ENCODE measurements around the gene LHX2. TPM values are rescaled to one million over a fixed set of nuclear protein-coding genes. Genes with fewer than 3 reads are reported as not detected.

The LHX2 gene
- polyA plus RNA-seq, 6 donors from 2014 or later, result 0.27 TPM; not detected in 5

DNA sequence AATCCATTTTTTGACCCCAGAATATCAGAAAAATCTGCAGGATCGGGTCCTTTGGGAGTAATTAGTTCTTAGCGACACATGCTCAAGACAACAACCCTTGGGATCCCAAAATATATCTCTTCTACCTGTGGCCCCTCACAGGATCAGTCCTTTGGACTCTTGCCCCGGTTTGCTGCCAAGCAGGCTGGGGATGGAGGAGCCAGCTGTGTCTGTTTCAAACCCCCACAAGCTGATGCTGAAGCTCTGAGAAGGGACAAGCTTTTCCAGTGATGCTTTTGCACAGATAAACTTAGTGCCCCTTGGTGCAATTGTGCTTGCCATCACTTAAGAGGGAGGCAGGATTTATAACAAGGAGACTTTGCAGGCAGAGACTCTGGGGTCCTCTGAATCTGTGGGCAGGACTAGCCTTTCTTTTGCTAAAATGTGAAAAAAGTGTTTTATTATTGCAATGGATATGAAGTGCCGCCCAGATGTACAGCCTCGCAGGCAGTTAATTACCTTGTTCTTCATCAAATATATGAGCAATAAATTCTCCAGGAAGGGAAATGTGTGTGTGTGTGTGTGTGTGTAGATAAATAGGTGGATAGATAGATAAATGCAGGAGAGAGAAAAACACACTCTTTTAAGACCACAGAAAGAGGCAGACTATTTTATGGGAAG is 9.6 kb upstream of the LHX2 start:
- H3K36me3 Mint-ChIP-seq, result peaks cover 0 to 17% of the 10 kb centered on the region in 2 donors
- DNase-seq (no peak), ATAC-seq (ENCODE audit: low read depth in 2 of 2) (no peak)
- H3K27me3 Mint-ChIP-seq, result peaks cover 66 to 94% (median 93%) of the 10 kb centered on the region in 3 donors
- peaks cover 0 to 12% (median 0%) of the 10 kb centered on the region in 7 donors for H3K9me3 Mint-ChIP-seq
- peaks cover 33 to 41% (median 39%) of the 10 kb centered on the region in 3 donors for H3K4me1 Mint-ChIP-seq
- H3K4me3 Mint-ChIP-seq, result peak overlapping the region in 1 of 8 donors; percentile 74
- no peak overlapping the region for H3K27ac Mint-ChIP-seq

DNA sequence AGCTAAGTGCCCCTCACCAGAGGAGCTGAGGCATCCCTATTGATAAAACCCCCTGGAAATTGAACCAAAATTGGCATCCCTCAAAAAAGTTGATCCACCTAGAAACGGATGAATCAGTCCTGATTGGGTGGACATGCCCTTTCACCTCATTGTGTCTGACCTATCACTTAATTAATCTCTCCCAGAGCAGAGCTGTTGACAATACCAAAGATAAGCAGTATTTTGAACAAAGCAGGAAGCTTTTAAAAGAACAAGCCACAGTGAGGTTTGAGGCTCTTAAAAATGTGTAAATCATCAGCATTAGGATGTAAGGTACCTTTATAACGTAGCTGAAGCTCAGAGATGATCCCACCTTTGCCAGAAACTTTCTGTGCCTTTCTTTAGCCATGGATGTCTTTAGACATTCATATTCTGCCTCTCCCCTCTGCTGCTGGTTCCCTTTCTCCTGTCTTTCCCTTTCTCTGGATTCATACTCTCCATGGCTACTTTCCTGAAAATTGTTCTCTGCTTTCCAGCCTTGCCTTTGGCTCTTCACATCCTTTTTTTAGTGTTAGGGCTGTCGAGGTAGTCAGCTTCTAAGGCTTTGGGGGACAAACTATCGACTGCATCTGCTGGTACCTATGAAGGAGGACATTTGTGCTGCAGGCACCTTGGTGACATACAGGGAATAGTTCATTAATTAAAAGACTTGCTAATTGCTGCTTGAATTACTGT is 7.8 kb upstream of the LHX2 start:
- Mint-ChIP-seq H3K9me3 (peaks cover 0 to 12% (median 2%) of the 10 kb centered on the region in 7 donors), H3K27ac (peak overlapping the region in 1 of 6 donors; percentile 57), H3K4me1 (peaks cover 28 to 35% (median 34%) of the 10 kb centered on the region in 3 donors), H3K27me3 (peaks cover 81 to 94% (median 90%) of the 10 kb centered on the region in 3 donors), H3K36me3 (peaks cover 0 to 16% of the 10 kb centered on the region in 2 donors), H3K4me3 (no peak overlapping the region)
- ATAC-seq (ENCODE audit: low read depth in 2 of 2) (no peak), DNase-seq (no peak)

DNA sequence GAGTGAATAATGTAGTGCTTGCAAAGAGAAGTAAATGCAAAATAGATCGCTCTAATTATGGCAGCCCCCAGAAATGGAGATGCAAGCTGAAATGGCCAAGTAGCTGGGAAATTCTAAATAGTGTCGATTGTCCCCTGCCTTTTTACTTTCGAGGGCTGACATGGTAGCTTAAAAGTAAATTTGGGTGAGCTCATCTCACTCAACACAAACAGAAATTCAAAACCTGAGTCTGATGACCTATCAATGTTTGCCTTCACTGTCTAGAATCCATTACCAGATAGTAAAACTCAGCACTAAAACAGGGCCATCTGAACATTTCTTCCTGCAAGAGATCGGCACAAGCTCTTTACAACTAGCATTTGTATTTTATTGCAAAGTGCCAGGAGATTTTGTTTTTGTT is 7.0 kb upstream of the LHX2 start:
- no peak overlapping the region for H3K27ac Mint-ChIP-seq
- peaks cover 0 to 8% of the 10 kb centered on the region in 2 donors for H3K36me3 Mint-ChIP-seq
- peaks cover 28 to 38% (median 35%) of the 10 kb centered on the region in 3 donors for H3K4me1 Mint-ChIP-seq
- DNase-seq (no peak), ATAC-seq (ENCODE audit: low read depth in 2 of 2) (no peak)
- H3K27me3 Mint-ChIP-seq, result peaks cover 82 to 94% (median 90%) of the 10 kb centered on the region in 3 donors
- H3K4me3 Mint-ChIP-seq, result no peak overlapping the region
- H3K9me3 Mint-ChIP-seq, result peaks cover 0 to 19% (median 5%) of the 10 kb centered on the region in 7 donors

DNA sequence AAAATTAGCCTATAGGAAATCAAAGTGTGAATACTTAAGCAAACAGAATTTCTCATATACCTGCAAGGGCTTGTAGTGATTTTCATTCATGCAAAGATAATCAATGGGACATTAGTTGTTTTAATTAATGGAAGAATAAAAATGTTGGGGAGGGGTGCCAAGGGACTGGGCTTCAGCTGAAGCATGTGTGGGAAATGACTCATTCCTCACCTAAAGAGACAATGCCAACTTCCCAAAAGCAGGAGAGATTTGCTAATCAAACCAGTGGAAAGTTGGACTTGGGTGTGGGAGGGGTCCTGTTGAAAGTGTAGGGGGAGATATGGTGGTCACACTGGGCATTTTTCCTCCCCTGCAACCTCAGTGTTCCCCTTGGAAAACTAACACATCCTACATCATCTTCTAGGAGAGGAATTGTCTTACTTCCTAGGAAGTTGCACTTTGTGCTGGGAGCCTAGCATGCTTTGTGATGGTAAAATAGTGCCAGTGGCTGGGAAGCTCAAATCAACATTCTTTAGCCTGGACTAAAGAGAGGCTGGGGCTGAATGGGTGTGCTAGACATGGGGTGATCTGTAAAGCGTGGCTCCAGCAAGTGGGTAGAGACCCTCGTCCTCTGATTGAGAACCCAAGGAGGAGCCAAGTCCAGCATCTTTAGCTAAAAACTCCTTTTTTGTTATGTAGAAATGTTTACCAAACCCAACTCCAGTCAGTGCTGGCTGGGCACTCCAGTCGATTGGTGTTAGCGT is 6.4 kb upstream of the LHX2 start:
- peaks cover 88 to 99% (median 96%) of the 10 kb centered on the region in 3 donors for H3K27me3 Mint-ChIP-seq
- no peak overlapping the region for H3K4me3 Mint-ChIP-seq
- peaks cover 0 to 7% of the 10 kb centered on the region in 2 donors for H3K36me3 Mint-ChIP-seq
- peaks cover 32 to 44% (median 41%) of the 10 kb centered on the region in 3 donors for H3K4me1 Mint-ChIP-seq
- DNase-seq (no peak), ATAC-seq (ENCODE audit: low read depth in 2 of 2) (no peak)
- H3K9me3 Mint-ChIP-seq, result peaks cover 0 to 25% (median 8%) of the 10 kb centered on the region in 7 donors
- peak overlapping the region in 1 of 6 donors; percentile 36 for H3K27ac Mint-ChIP-seq

DNA sequence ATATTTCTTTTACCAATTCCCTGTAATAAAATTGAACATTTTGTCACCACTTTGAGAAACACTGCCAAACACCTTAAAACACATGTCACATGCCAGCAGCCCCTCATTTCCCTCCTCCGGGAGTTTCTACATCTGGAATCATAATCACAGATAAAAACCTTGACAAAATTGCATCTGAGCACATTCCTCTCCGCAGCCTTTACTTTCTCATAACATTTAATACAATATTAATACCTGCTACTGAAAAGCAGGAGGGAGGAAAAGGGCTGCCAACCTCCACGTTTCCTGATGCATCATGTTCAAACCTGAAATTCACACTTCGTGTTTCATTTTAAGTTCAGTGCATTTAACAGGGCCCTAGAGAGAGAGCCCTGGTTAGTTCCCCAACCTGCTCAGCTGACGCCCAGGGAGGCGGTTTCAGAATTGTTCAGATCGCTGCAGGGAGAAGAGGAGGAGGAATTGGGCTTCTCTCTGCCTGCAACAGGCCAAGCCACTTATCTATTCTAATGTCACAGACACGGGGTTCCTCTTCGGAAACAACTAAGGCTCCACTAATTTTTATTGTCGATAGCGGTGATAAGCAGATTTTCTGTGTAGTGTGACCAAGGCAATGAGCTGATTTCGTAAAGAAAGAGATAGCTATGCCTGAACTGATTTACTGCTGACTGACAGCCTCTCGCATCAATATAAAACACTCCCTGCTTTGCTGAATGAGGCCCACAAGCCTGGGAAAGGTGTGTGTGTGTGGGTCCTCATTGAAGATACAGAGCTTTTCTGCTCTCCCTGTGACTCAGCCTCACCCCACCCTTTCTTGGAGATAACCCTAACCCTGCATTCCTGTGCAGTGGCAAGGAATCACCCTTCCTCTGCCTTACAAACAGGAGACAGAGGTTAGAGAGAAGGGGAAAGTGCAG is 4.9 kb upstream of the LHX2 start:
- no peak for DNase-seq
- H3K4me3 Mint-ChIP-seq, result peak overlapping the region in 6 of 8 donors; percentile 2 to 72 (median 60)
- ATAC-seq (ENCODE audit: low read depth in 2 of 2), result peak; percentile 24 to 41
- peaks cover 84 to 98% (median 93%) of the 10 kb centered on the region in 3 donors for H3K27me3 Mint-ChIP-seq
- no peaks in the 10 kb centered on the region for H3K36me3 Mint-ChIP-seq
- H3K27ac Mint-ChIP-seq, result peak overlapping the region in 3 of 6 donors; percentile 64 to 97 (median 88)
- peaks cover 0 to 26% (median 8%) of the 10 kb centered on the region in 7 donors for H3K9me3 Mint-ChIP-seq
- peaks cover 34 to 43% (median 41%) of the 10 kb centered on the region in 3 donors for H3K4me1 Mint-ChIP-seq

DNA sequence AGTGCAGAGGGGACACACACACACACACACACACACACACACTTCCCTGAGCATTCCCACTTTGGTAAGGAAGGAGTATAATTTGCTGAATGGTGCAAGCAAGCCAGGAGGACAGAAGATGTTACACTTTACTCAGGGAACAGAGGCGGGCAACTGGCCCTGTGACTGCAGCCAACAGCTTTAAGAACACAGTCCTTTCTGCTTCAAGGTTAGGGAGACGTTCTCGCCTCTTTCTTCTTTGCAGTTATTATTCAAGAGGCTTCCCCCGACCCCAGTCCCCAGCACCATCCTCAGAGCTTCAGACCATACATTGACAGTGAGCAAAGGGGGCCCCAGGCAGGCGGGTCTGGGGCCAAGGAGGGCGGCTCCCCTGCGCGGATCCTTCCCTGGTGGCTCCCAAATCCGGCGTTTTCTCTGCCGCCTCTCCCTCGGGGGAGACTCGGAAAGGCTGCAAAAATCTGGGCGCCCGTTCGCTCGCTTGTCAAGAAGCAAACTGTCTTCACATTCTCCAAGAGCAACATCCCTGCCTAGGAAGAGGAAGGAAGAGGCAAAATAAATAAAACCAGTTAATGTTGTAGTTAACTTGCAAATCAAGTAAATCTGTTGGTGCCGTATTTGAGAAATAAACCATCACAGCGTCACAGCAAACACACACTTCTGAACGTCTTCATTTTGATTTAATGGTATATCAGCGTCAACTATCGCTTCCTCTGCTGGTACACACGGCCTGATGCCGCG is 3.8 kb upstream of the LHX2 start:
- H3K4me3 Mint-ChIP-seq, result peak overlapping the region; percentile 36 to 77 (median 56)
- no peaks in the 10 kb centered on the region for H3K36me3 Mint-ChIP-seq
- H3K27me3 Mint-ChIP-seq, result peaks cover 75 to 88% (median 83%) of the 10 kb centered on the region in 3 donors
- peaks cover 0 to 26% (median 8%) of the 10 kb centered on the region in 7 donors for H3K9me3 Mint-ChIP-seq
- no peak for ATAC-seq (ENCODE audit: low read depth in 2 of 2)
- peaks cover 34 to 48% (median 41%) of the 10 kb centered on the region in 3 donors for H3K4me1 Mint-ChIP-seq
- no peak for DNase-seq
- peak overlapping the region in 5 of 6 donors; percentile 53 to 90 (median 75) for H3K27ac Mint-ChIP-seq

DNA sequence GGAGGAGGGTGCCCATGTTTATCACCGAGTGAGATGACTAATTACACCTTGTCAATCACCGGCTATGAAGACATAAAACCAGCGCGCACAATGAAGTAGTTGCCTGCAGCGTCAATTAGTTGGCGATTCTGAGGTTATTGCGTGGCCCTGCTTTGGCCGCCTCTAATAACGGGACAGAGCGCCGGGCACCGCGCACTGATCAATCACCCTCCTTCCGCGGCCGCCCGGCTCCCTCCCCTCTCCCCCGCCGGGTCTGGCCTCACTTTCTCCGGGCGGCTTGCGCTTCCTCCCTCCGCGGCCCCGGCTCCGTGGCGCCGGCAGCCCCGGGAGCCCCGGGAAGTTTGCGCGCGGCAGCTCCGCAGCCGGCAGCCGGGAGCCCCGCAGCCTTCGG is 3.3 kb upstream of the LHX2 start:
- H3K27me3 Mint-ChIP-seq, result peaks cover 71 to 83% (median 82%) of the 10 kb centered on the region in 3 donors
- ATAC-seq (ENCODE audit: low read depth in 2 of 2) (no peak), DNase-seq (no peak)
- peaks cover 0 to 26% (median 8%) of the 10 kb centered on the region in 7 donors for H3K9me3 Mint-ChIP-seq
- H3K4me3 Mint-ChIP-seq, result peak overlapping the region in 7 of 8 donors; percentile 36 to 77 (median 56)
- peak overlapping the region in 4 of 6 donors; percentile 53 to 90 (median 70) for H3K27ac Mint-ChIP-seq
- H3K36me3 Mint-ChIP-seq, result no peaks in the 10 kb centered on the region
- peaks cover 34 to 48% (median 45%) of the 10 kb centered on the region in 3 donors for H3K4me1 Mint-ChIP-seq

DNA sequence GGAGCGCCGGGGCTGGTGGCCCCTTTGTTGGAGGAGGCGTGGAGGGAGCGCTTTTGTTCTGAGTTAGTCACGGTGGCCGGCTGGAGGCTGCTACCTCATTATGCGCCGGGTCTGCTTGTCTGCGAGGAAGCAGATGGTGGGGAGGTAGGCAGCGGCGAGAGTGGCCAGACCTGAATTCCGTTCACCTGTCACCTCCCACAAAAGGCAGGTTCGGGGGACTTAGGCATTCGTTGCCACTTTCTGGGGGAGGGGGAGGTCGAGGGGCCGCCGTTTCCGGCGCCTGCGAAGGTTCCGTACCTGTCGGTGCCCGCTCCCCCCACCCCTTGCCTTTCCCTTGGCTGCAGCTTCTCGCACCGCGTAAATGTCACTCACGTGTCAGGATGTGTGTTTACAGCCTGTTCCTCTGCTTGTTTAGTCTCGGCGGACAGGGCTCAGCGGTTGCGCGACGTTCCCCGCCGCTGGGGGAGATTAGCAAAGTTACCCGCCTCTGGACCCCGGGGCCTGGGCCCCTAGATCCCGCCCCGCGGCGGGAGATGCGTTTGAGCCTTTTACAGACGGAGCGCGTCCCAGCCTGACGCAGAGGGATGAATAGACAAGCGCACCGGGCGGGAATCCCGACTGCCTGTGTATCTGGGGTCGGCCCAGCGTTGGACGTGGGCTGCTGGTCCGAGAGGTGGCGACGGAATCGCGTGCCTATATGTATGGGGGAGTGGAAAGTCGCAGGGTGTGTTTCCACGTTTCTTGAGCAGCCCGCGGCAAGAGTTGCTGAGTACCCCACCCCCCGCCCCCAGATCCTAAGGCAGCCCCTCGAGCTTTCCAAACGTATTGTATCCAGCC is 2.7 kb upstream of the LHX2 start:
- H3K9me3 Mint-ChIP-seq, result peaks cover 0 to 21% (median 8%) of the 10 kb centered on the region in 7 donors
- no peaks in the 10 kb centered on the region for H3K36me3 Mint-ChIP-seq
- H3K27ac Mint-ChIP-seq, result peak overlapping the region in 5 of 6 donors; percentile 70 to 93 (median 92)
- ATAC-seq (ENCODE audit: low read depth in 2 of 2) (peak; percentile 36 to 38), DNase-seq (no peak)
- H3K4me3 Mint-ChIP-seq, result peak overlapping the region; percentile 48 to 84 (median 73)
- peaks cover 34 to 52% (median 48%) of the 10 kb centered on the region in 3 donors for H3K4me1 Mint-ChIP-seq
- peaks cover 68 to 83% (median 76%) of the 10 kb centered on the region in 3 donors for H3K27me3 Mint-ChIP-seq

DNA sequence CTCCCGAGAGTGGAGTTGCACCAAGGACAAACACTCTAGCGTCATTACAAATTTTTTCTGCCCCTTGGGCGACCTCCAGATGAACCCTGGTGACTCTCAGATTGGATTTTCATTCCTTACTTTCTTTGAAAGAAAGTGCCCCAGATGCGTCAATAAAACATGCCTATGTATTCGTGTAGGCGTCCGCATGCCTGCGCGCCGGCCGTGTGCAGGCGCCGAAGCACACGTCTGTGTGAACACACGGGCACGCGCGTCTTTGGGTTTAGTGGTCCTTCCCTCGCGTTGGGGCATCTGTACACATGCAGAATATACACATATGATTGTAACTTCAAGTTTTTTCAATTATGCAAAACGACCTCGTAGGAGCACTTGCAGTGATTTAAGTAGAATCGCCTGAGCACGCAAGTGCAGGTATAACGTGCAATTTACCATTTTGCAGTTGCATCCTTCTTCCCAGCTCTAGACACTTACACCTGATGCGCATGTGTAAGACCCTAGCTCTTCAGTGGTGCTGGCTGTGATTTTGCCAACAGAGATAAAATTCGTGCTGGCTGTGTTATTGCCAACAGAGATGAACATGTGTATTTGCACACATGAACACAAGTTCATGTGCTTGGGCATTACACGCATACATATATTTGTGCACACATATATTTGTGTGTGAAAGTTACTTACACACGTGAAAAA is 1.9 kb upstream of the LHX2 start:
- Mint-ChIP-seq H3K27me3 (peaks cover 68 to 83% (median 75%) of the 10 kb centered on the region in 3 donors), H3K27ac (peak overlapping the region in 5 of 6 donors; percentile 70 to 93 (median 92)), H3K4me3 (peak overlapping the region in 7 of 8 donors; percentile 47 to 83 (median 68)), H3K9me3 (peaks cover 0 to 22% (median 10%) of the 10 kb centered on the region in 7 donors), H3K4me1 (peaks cover 34 to 60% (median 56%) of the 10 kb centered on the region in 3 donors), H3K36me3 (no peaks in the 10 kb centered on the region)
- ATAC-seq (ENCODE audit: low read depth in 2 of 2), result no peak
- no peak for DNase-seq

DNA sequence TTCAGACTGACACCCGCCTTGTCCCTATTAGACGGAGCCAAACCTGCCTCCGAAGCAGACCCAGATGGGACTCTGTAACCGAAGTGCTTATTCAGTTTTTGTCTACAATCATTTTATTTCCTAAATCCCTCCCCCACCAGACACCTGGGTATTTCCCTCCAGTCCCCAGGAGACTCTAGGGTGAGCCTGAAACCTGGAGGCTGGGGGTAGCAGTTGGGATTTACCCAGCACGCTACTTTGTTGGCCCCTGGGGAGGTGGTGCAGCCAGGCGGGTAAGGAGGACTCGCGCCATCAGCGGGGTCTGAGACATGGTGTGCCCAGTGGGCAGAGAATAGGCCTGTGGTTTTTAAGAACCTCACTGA is 1.3 kb upstream of the LHX2 start:
- Mint-ChIP-seq H3K27ac (peak overlapping the region in 5 of 6 donors; percentile 65 to 93 (median 82)), H3K4me1 (peaks cover 34 to 60% (median 57%) of the 10 kb centered on the region in 3 donors), H3K9me3 (peaks cover 0 to 23% (median 10%) of the 10 kb centered on the region in 7 donors), H3K4me3 (peak overlapping the region in 7 of 8 donors; percentile 6 to 83 (median 68)), H3K36me3 (no peaks in the 10 kb centered on the region), H3K27me3 (peaks cover 63 to 79% (median 71%) of the 10 kb centered on the region in 3 donors)
- ATAC-seq (ENCODE audit: low read depth in 2 of 2) (no peak), DNase-seq (no peak)
